Measurements from ENCODE around the gene CA7. TPM values are rescaled to one million over a fixed set of nuclear protein-coding genes. Genes with fewer than 3 reads are reported as not detected.

CA7 gene
- total RNA-seq, 1 experiment from 2014 or later, result not detected

DNA sequence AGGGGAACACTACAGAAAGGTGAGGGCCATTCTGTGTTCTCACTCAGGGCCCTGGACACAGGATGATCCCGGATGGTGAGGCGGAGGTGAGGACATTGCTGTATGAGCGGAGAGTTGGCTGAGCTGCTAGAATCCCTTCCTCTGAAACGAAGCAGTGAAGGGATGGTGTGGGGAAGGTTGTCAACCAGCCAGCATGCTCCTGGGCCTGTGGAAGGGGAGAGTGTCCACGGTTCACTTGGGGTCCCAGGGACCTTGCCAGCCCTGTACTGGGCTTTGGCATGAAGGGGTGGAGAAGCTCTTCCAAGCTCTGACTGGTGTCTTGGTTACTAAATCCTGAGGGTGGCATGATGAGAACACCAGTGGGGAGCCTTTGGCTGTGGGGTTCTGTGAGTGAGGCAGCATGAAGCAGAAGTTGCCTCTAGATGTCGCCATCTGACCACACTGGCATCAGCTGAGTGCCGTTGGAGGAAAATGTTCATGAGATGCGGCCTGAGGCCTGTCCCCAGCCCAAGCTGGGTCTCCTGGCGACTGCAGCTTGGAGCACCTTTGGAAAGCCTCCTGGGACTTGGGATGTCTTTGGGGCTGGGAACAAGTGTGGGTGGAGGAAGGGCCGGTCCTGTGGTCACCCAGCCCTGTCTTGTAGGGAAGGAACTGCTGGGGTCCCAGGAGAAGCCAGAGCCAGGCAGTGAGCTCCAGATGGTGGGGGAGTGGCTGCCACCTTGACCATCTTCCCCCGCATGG is 50.9 kb downstream of the CA7 start:
- Histone ChIP-seq H3K9me3 (ENCODE audit: control insufficient read depth, insufficient read depth, low read depth, low read length) (no peaks in the 10 kb centered on the region), H3K4me3 (ENCODE audit: low read depth in 2 of 2, low read length in 2 of 2) (no peak overlapping the region), H3K36me3 (ENCODE audit: control insufficient read depth, insufficient read depth, low read length) (no peaks in the 10 kb centered on the region), H3K27ac (ENCODE audit: low read length) (no peak overlapping the region), H3K27me3 (ENCODE audit: control insufficient read depth, insufficient read depth, low read length) (no peaks in the 10 kb centered on the region), H3K4me1 (ENCODE audit: control insufficient read depth, insufficient read depth, low read length) (peaks cover 7% of the 10 kb centered on the region)
- TF ChIP-seq, protein P1, sequence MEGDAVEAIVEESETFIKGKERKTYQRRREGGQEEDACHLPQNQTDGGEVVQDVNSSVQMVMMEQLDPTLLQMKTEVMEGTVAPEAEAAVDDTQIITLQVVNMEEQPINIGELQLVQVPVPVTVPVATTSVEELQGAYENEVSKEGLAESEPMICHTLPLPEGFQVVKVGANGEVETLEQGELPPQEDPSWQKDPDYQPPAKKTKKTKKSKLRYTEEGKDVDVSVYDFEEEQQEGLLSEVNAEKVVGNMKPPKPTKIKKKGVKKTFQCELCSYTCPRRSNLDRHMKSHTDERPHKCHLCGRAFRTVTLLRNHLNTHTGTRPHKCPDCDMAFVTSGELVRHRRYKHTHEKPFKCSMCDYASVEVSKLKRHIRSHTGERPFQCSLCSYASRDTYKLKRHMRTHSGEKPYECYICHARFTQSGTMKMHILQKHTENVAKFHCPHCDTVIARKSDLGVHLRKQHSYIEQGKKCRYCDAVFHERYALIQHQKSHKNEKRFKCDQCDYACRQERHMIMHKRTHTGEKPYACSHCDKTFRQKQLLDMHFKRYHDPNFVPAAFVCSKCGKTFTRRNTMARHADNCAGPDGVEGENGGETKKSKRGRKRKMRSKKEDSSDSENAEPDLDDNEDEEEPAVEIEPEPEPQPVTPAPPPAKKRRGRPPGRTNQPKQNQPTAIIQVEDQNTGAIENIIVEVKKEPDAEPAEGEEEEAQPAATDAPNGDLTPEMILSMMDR (IDR thresholded peaks at IDR 0.05), result peak; percentile 87
- TF ChIP-seq TCF7L2 (IDR thresholded peaks at IDR 0.05; ENCODE audit: low read depth, low read length), result no peak
- TF ChIP-seq POLR2AphosphoS5 (IDR thresholded peaks at IDR 0.05; ENCODE audit: low read depth, low read length), result no peak
- TF ChIP-seq, protein P2, sequence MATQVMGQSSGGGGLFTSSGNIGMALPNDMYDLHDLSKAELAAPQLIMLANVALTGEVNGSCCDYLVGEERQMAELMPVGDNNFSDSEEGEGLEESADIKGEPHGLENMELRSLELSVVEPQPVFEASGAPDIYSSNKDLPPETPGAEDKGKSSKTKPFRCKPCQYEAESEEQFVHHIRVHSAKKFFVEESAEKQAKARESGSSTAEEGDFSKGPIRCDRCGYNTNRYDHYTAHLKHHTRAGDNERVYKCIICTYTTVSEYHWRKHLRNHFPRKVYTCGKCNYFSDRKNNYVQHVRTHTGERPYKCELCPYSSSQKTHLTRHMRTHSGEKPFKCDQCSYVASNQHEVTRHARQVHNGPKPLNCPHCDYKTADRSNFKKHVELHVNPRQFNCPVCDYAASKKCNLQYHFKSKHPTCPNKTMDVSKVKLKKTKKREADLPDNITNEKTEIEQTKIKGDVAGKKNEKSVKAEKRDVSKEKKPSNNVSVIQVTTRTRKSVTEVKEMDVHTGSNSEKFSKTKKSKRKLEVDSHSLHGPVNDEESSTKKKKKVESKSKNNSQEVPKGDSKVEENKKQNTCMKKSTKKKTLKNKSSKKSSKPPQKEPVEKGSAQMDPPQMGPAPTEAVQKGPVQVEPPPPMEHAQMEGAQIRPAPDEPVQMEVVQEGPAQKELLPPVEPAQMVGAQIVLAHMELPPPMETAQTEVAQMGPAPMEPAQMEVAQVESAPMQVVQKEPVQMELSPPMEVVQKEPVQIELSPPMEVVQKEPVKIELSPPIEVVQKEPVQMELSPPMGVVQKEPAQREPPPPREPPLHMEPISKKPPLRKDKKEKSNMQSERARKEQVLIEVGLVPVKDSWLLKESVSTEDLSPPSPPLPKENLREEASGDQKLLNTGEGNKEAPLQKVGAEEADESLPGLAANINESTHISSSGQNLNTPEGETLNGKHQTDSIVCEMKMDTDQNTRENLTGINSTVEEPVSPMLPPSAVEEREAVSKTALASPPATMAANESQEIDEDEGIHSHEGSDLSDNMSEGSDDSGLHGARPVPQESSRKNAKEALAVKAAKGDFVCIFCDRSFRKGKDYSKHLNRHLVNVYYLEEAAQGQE (IDR thresholded peaks at IDR 0.05; ENCODE audit: insufficient read depth in 1 of 2, low read depth in 2 of 2, low read length in 1 of 2), result 0 out of 4 replicates have a peak, but pooled peaks of 1 of the 2 experiments have one; percentile 22
- no peak for TF ChIP-seq SIN3A (IDR thresholded peaks at IDR 0.05; ENCODE audit: borderline replicate concordance, insufficient read depth, low read depth, low read length)
- ATAC-seq (peak; percentile 91), DNase-seq (ENCODE audit: low read depth, low spot score) (no peak)
- CTCF ChIA-PET, result interaction anchor here (0.6 to 1.4 kb wide), 3 partner anchors 15 to 105 kb away, joined by 3 to 4 read pairs (median 3); no protein-coding TSS in a partner anchor
- POLR2A ChIA-PET, result no interaction called here
- intact Hi-C loops (cut with micrococcal nuclease; ENCODE audit: unreplicated experiment), result loop anchor here (5.0 kb wide), 1 partner anchor 52 kb away; no protein-coding TSS in a partner anchor
- no TSS peak for BruUV-seq (replicated peaks)
- in situ Hi-C loops (cut with HindIII; ENCODE audit: low pct_unique_long_range_greater_than_20kb, low sequenced_read_pairs), result no loop called here

GRCh38 chr16:66895689-66895979 is 51.4 kb downstream of the CA7 start:
- ChIA-PET POLR2A (no interaction called here), CTCF (interaction anchor here (0.6 to 1.4 kb wide), 3 partner anchors 14 to 105 kb away, joined by 3 to 4 read pairs (median 3); no protein-coding TSS in a partner anchor)
- Histone ChIP-seq H3K36me3 (ENCODE audit: control insufficient read depth, insufficient read depth, low read length) (no peaks in the 10 kb centered on the region), H3K27me3 (ENCODE audit: control insufficient read depth, insufficient read depth, low read length) (no peaks in the 10 kb centered on the region), H3K9me3 (ENCODE audit: control insufficient read depth, insufficient read depth, low read depth, low read length) (no peaks in the 10 kb centered on the region), H3K4me1 (ENCODE audit: control insufficient read depth, insufficient read depth, low read length) (peaks cover 9% of the 10 kb centered on the region), H3K27ac (ENCODE audit: low read length) (no peak overlapping the region), H3K4me3 (ENCODE audit: low read depth in 2 of 2, low read length in 2 of 2) (no peak overlapping the region)
- in situ Hi-C loops (cut with HindIII; ENCODE audit: low pct_unique_long_range_greater_than_20kb, low sequenced_read_pairs), result no loop called here
- no TSS peak for BruUV-seq (replicated peaks)
- intact Hi-C loops (cut with micrococcal nuclease; ENCODE audit: unreplicated experiment), result loop anchor here (5.0 kb wide), 1 partner anchor 52 kb away; no protein-coding TSS in a partner anchor
- TF ChIP-seq TCF7L2 (IDR thresholded peaks at IDR 0.05; ENCODE audit: low read depth, low read length) (no peak), SIN3A (IDR thresholded peaks at IDR 0.05; ENCODE audit: borderline replicate concordance, insufficient read depth, low read depth, low read length) (no peak), POLR2AphosphoS5 (IDR thresholded peaks at IDR 0.05; ENCODE audit: low read depth, low read length) (no peak)
- TF ChIP-seq, protein P2 (IDR thresholded peaks at IDR 0.05; ENCODE audit: insufficient read depth in 1 of 2, low read depth in 2 of 2, low read length in 1 of 2), result no peak
- TF ChIP-seq, protein P1 (IDR thresholded peaks at IDR 0.05), result no peak
- ATAC-seq, result no peak
- no peak for DNase-seq (ENCODE audit: low read depth, low spot score)

Measured in Panc1 (cell line).